WTC11 (cell line): ENCODE data around the gene SLC25A23. TPM values are rescaled to one million over a fixed set of nuclear protein-coding genes. Genes with fewer than 3 reads are reported as not detected.
A peak's percentile ranks its signal among the peaks of the same experiment; 100 is the strongest.

Experiments used
- ATAC-seq: fragments of 200-7000 bp; cut with Tn5 transposase; 2 replicates; pipeline ENCODE4 v1.10.0; 2021; ENCODE audit warnings: mild to moderate bottlenecking, moderate library complexity
- CTCF ChIA-PET: fragments of 300-600 bp; sonication (Branson Sonifier 250); formaldehyde crosslinking; loops from one replicate; lab custom pipeline; 2021; ENCODE audit warnings: antibody characterized with exemption; lab: Charles Lee
- POLR2A ChIA-PET: fragments of 350-600 bp; sonication (Branson Sonifier 250); formaldehyde crosslinking; loops from one replicate; lab custom pipeline; 2021; ENCODE audit warnings: antibody characterized with exemption; lab: Charles Lee
- DNase-seq: peaks from one replicate; pipeline ENCODE4 v3.0.0; 2021; ENCODE audit warnings: low spot score
- H3K27ac Mint-ChIP-seq: 2 replicates; pipeline ENCODE4 v1.8.0; 2021; ENCODE audit warnings: mixed read lengths
- H3K27me3 Mint-ChIP-seq: 2 replicates; pipeline ENCODE4 v1.8.0; 2021; ENCODE audit warnings: low read depth, mild to moderate bottlenecking, moderate library complexity, mixed read lengths
- H3K36me3 Mint-ChIP-seq: 2 replicates; pipeline ENCODE4 v1.8.0; 2021; ENCODE audit warnings: mixed read lengths
- H3K4me1 Mint-ChIP-seq: 2 replicates; pipeline ENCODE4 v1.8.0; 2022; ENCODE audit warnings: mixed read lengths
- H3K4me3 Mint-ChIP-seq: 2 replicates; pipeline ENCODE4 v1.8.0; 2021; ENCODE audit warnings: mild to moderate bottlenecking, moderate library complexity, mixed read lengths
- H3K9me3 Mint-ChIP-seq: 2 replicates; pipeline ENCODE4 v1.8.0; 2021; ENCODE audit warnings: mixed read lengths
- ATF1 ChIP-seq: sonication (generic); formaldehyde crosslinking; IDR thresholded peaks from 2 replicates; pipeline ENCODE4 v1.8.1; 2023; ENCODE audit warnings: mild to moderate bottlenecking, moderate library complexity, missing genetic modification reagents
- CREM ChIP-seq: sonication (generic); formaldehyde crosslinking; IDR thresholded peaks from 2 replicates; pipeline ENCODE4 v1.8.1; 2022; ENCODE audit warnings: mild to moderate bottlenecking, missing genetic modification reagents, moderate library complexity
- ELF4 ChIP-seq: sonication (generic); formaldehyde crosslinking; IDR thresholded peaks from 2 replicates; pipeline ENCODE4 v1.8.1; 2022; ENCODE audit warnings: low read depth, mild to moderate bottlenecking, moderate library complexity, missing genetic modification reagents
- EMX1 ChIP-seq: fragments of 250-450 bp; sonication (Bioruptor Pico); IDR thresholded peaks from 2 replicates; pipeline ENCODE4 v1.8.0; 2021; ENCODE audit warnings: mild to moderate bottlenecking
- FOXJ3 ChIP-seq: sonication (generic); formaldehyde crosslinking; IDR thresholded peaks from 2 replicates; pipeline ENCODE4 v1.9.0; 2021; ENCODE audit warnings: missing genetic modification reagents, mild to moderate bottlenecking, borderline replicate concordance
- JUN ChIP-seq: sonication (generic); formaldehyde crosslinking; IDR thresholded peaks from 2 replicates; pipeline ENCODE4 v1.8.0; 2023; ENCODE audit warnings: mild to moderate bottlenecking, missing genetic modification reagents
- KAT7 ChIP-seq: sonication (generic); formaldehyde crosslinking; IDR thresholded peaks from 2 replicates; pipeline ENCODE4 v1.8.1; 2023; ENCODE audit warnings: missing genetic modification reagents, mild to moderate bottlenecking, borderline replicate concordance
- MYBL2 ChIP-seq: sonication (generic); formaldehyde crosslinking; IDR thresholded peaks from 2 replicates; pipeline ENCODE4 v1.8.1; 2023; ENCODE audit warnings: mild to moderate bottlenecking, moderate library complexity, missing genetic modification reagents
- NFYB ChIP-seq: sonication (generic); formaldehyde crosslinking; conservative IDR thresholded peaks from 2 replicates; pipeline ENCODE4 v1.8.0; 2022; ENCODE audit warnings: low read depth, missing genetic modification reagents
- NR1H2 ChIP-seq: sonication (generic); formaldehyde crosslinking; IDR thresholded peaks from 2 replicates; pipeline ENCODE4 v1.9.0; 2021; ENCODE audit warnings: mild to moderate bottlenecking, moderate library complexity, missing genetic modification reagents
- NR2C2 ChIP-seq: sonication (generic); formaldehyde crosslinking; IDR thresholded peaks from 2 replicates; pipeline ENCODE4 v1.8.0; 2022; ENCODE audit warnings: mild to moderate bottlenecking, missing genetic modification reagents
- PRRX2 ChIP-seq: fragments of 250-450 bp; sonication (Bioruptor Pico); IDR thresholded peaks from 2 replicates; pipeline ENCODE4 v1.8.0; 2021; ENCODE audit warnings: mild to moderate bottlenecking
- RELA ChIP-seq: sonication (generic); formaldehyde crosslinking; IDR thresholded peaks from 2 replicates; pipeline ENCODE4 v1.8.1; 2022; ENCODE audit warnings: missing genetic modification reagents, mild to moderate bottlenecking, borderline replicate concordance
- RORB ChIP-seq: fragments of 250-450 bp; sonication (Bioruptor Pico); IDR thresholded peaks from 2 replicates; pipeline ENCODE4 v1.9.0; 2021; ENCODE audit warnings: mild to moderate bottlenecking
- SMAD4 ChIP-seq: sonication (generic); formaldehyde crosslinking; IDR thresholded peaks from 2 replicates; pipeline ENCODE4 v1.8.0; 2022; ENCODE audit warnings: mild to moderate bottlenecking, missing genetic modification reagents
- ZNF219 ChIP-seq: sonication (generic); formaldehyde crosslinking; IDR thresholded peaks from 2 replicates; pipeline ENCODE4 v1.8.0; 2023; ENCODE audit warnings: missing genetic modification reagents, mild to moderate bottlenecking, borderline replicate concordance
- ZNF263 ChIP-seq: sonication (generic); formaldehyde crosslinking; IDR thresholded peaks from 2 replicates; pipeline ENCODE4 v1.8.1; 2022; ENCODE audit warnings: low read depth, mild to moderate bottlenecking, moderate library complexity, missing genetic modification reagents
- ZNF396 ChIP-seq: fragments of 250-450 bp; sonication (Bioruptor Pico); IDR thresholded peaks from 2 replicates; pipeline ENCODE4 v1.8.0; 2021; ENCODE audit warnings: mild to moderate bottlenecking, moderate library complexity, borderline replicate concordance
- total RNA-seq: library from RNA; stranded (reverse); gene quantifications from 3 replicates; pipeline ENCODE4 v1.2.3, GENCODE V29; 2021
- TF ChIP-seq, protein P1 (sequence below): sonication (generic); formaldehyde crosslinking; conservative IDR thresholded peaks from 2 replicates; pipeline ENCODE4 v1.8.1; 2022; ENCODE audit warnings: mild to moderate bottlenecking, missing genetic modification reagents
- TF ChIP-seq, protein P2 (sequence below): fragments of 250-450 bp; sonication (Bioruptor Pico); IDR thresholded peaks from 2 replicates; pipeline ENCODE4 v1.8.0; 2021; ENCODE audit warnings: mild to moderate bottlenecking
- TF ChIP-seq, protein P3 (sequence below): sonication (generic); formaldehyde crosslinking; IDR thresholded peaks from 2 replicates; pipeline ENCODE4 v1.8.1; 2022; ENCODE audit warnings: mild to moderate bottlenecking, missing genetic modification reagents, moderate library complexity, borderline replicate concordance
- TF ChIP-seq, protein P4 (sequence below): sonication (generic); formaldehyde crosslinking; IDR thresholded peaks from 2 replicates; pipeline ENCODE4 v1.8.1; 2022; ENCODE audit warnings: mild to moderate bottlenecking, moderate library complexity, missing genetic modification reagents
- TF ChIP-seq, protein P5 (sequence below): sonication (generic); formaldehyde crosslinking; IDR thresholded peaks from 2 replicates; pipeline ENCODE4 v1.8.1; 2023; ENCODE audit warnings: mild to moderate bottlenecking, missing genetic modification reagents, borderline replicate concordance
- TF ChIP-seq, protein P6 (sequence below): sonication (generic); formaldehyde crosslinking; IDR thresholded peaks from 2 replicates; pipeline ENCODE4 v1.8.0; 2022; ENCODE audit warnings: missing genetic modification reagents

The SLC25A23 gene
- total RNA-seq, 1 experiment from 2014 or later, result 63.6 TPM

DNA sequence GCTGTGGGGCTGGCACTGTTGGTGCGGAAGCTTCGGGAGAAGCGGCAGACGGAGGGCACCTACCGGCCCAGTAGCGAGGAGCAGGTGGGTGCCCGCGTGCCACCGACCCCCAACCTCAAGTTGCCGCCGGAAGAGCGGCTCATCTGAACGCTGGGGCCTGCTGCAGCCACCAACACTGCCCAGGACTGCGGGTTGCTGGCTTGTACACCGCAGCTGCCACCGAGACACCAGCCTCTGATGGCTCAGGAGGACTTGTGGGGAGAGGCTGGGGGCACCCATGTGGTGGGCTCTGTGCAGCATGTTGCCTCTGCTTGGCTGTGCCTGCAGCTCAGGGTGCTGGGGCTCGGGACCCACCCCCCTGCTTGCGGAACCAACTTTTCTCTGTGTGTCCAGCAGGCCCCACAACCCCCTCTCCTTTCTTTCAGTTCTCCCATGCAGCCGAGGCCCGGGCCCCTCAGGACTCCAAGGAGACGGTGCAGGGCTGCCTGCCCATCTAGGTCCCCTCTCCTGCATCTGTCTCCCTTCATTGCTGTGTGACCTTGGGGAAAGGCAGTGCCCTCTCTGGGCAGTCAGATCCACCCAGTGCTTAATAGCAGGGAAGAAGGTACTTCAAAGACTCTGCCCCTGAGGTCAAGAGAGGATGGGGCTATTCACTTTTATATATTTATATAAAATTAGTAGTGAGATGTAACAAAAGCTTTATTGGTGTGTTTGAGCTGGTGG is 7.1 kb upstream of the SLC25A23 start (continued):
- TF ChIP-seq MYBL2 (CRISPR knock-in tag) (no peak), ELF4 (CRISPR knock-in tag) (no peak)

DNA sequence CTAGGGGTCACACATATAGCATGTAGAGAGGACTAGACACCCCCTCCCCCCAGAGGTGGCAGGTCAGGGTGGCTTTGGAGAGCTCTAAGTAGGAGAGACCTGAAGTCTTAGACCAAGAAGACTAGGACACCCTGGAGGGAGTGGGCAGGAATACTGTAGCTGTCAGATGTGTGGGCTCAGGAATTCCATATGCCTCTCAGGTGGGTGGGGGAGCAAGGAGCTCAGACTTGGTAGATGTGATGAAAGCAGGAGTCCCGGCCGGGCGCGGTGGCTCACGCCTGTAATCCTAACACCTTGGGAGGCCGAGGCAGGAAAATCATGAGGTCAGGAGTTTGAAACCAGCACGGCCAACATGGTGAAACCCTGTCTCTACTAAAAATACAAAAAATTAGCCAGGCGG is 6.1 kb upstream of the SLC25A23 start:
- peak overlapping the region; percentile 81 for H3K4me3 Mint-ChIP-seq
- peaks cover 3% of the 10 kb centered on the region; the same call in 1 of the 2 replicates for H3K36me3 Mint-ChIP-seq
- H3K9me3 Mint-ChIP-seq, result no peaks in the 10 kb centered on the region
- peaks cover 13% of the 10 kb centered on the region for H3K27me3 Mint-ChIP-seq
- TF ChIP-seq, protein P1, sequence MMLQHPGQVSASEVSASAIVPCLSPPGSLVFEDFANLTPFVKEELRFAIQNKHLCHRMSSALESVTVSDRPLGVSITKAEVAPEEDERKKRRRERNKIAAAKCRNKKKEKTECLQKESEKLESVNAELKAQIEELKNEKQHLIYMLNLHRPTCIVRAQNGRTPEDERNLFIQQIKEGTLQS (CRISPR knock-in tag), result no peak
- no peak for TF ChIP-seq PRRX2
- TF ChIP-seq, protein P2, sequence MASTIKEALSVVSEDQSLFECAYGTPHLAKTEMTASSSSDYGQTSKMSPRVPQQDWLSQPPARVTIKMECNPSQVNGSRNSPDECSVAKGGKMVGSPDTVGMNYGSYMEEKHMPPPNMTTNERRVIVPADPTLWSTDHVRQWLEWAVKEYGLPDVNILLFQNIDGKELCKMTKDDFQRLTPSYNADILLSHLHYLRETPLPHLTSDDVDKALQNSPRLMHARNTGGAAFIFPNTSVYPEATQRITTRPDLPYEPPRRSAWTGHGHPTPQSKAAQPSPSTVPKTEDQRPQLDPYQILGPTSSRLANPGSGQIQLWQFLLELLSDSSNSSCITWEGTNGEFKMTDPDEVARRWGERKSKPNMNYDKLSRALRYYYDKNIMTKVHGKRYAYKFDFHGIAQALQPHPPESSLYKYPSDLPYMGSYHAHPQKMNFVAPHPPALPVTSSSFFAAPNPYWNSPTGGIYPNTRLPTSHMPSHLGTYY (CRISPR knock-in tag), result no peak
- TF ChIP-seq, protein P3, sequence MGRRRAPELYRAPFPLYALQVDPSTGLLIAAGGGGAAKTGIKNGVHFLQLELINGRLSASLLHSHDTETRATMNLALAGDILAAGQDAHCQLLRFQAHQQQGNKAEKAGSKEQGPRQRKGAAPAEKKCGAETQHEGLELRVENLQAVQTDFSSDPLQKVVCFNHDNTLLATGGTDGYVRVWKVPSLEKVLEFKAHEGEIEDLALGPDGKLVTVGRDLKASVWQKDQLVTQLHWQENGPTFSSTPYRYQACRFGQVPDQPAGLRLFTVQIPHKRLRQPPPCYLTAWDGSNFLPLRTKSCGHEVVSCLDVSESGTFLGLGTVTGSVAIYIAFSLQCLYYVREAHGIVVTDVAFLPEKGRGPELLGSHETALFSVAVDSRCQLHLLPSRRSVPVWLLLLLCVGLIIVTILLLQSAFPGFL (CRISPR knock-in tag), result no peak
- TF ChIP-seq ATF1 (CRISPR knock-in tag), result no peak
- TF ChIP-seq JUN (CRISPR knock-in tag), result no peak
- no peak for TF ChIP-seq SMAD4 (CRISPR knock-in tag)
- TF ChIP-seq ZNF263 (CRISPR knock-in tag), result no peak
- TF ChIP-seq, protein P4, sequence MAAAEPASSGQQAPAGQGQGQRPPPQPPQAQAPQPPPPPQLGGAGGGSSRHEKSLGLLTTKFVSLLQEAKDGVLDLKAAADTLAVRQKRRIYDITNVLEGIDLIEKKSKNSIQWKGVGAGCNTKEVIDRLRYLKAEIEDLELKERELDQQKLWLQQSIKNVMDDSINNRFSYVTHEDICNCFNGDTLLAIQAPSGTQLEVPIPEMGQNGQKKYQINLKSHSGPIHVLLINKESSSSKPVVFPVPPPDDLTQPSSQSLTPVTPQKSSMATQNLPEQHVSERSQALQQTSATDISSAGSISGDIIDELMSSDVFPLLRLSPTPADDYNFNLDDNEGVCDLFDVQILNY, result no peak
- TF ChIP-seq NR1H2, result no peak
- TF ChIP-seq ZNF219, result no peak
- TF ChIP-seq NR2C2 (CRISPR knock-in tag), result no peak
- TF ChIP-seq KAT7 (CRISPR knock-in tag), result no peak
- TF ChIP-seq NFYB (CRISPR knock-in tag), result no peak
- no peak for TF ChIP-seq ZNF396 (CRISPR knock-in tag)
- no peak for TF ChIP-seq RORB (CRISPR knock-in tag)
- TF ChIP-seq RELA, result no peak
- no peak for TF ChIP-seq FOXJ3
- TF ChIP-seq EMX1 (CRISPR knock-in tag), result no peak
- CTCF ChIA-PET, result no interaction called here
- POLR2A ChIA-PET, result no interaction called here
- DNase-seq, result no peak
- ATAC-seq, result no peak
- H3K27ac Mint-ChIP-seq, result no peak overlapping the region
- peaks cover 15% of the 10 kb centered on the region for H3K4me1 Mint-ChIP-seq

DNA sequence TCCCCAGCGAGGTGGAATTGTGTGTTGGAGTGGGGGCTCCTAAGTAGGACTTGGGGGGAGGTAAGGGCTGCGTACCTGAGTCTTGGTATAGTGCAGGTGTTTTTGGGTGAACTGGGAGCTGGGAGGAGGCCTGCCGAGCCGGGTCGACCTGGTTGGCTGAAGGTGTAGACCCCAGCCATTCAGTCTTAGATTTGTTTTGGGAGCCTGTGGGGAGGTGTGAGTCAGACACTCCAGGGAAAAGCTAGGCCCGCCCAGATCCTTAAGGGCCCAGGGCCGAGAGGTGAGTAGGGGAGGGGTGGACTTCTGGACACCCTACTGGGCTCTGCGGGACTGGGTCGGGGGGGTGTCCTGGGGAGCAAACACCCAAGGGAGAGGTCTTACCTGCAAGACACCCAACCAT is 5.4 kb upstream of the SLC25A23 start:
- ATAC-seq, result no peak
- ChIA-PET CTCF (interaction anchor here (0.7 kb wide), 1 partner anchor 87 kb away, joined by 3 read pairs; no protein-coding TSS in a partner anchor), POLR2A (interaction anchor here (1.9 kb wide), 1 partner anchor 11 kb away, joined by 9 read pairs; no protein-coding TSS in a partner anchor)
- H3K4me3 Mint-ChIP-seq, result peak overlapping the region; percentile 81
- H3K36me3 Mint-ChIP-seq, result peaks cover 3% of the 10 kb centered on the region; the same call in 1 of the 2 replicates
- peaks cover 13% of the 10 kb centered on the region for H3K27me3 Mint-ChIP-seq
- peak overlapping the region; percentile 24; the same call in 1 of the 2 replicates for H3K27ac Mint-ChIP-seq
- peaks cover 14% of the 10 kb centered on the region for H3K4me1 Mint-ChIP-seq
- DNase-seq, result no peak
- H3K9me3 Mint-ChIP-seq, result no peaks in the 10 kb centered on the region
- TF ChIP-seq ATF1 (CRISPR knock-in tag), result no peak
- no peak for TF ChIP-seq CREM (CRISPR knock-in tag)
- TF ChIP-seq, protein P5, sequence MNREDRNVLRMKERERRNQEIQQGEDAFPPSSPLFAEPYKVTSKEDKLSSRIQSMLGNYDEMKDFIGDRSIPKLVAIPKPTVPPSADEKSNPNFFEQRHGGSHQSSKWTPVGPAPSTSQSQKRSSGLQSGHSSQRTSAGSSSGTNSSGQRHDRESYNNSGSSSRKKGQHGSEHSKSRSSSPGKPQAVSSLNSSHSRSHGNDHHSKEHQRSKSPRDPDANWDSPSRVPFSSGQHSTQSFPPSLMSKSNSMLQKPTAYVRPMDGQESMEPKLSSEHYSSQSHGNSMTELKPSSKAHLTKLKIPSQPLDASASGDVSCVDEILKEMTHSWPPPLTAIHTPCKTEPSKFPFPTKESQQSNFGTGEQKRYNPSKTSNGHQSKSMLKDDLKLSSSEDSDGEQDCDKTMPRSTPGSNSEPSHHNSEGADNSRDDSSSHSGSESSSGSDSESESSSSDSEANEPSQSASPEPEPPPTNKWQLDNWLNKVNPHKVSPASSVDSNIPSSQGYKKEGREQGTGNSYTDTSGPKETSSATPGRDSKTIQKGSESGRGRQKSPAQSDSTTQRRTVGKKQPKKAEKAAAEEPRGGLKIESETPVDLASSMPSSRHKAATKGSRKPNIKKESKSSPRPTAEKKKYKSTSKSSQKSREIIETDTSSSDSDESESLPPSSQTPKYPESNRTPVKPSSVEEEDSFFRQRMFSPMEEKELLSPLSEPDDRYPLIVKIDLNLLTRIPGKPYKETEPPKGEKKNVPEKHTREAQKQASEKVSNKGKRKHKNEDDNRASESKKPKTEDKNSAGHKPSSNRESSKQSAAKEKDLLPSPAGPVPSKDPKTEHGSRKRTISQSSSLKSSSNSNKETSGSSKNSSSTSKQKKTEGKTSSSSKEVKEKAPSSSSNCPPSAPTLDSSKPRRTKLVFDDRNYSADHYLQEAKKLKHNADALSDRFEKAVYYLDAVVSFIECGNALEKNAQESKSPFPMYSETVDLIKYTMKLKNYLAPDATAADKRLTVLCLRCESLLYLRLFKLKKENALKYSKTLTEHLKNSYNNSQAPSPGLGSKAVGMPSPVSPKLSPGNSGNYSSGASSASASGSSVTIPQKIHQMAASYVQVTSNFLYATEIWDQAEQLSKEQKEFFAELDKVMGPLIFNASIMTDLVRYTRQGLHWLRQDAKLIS (CRISPR knock-in tag), result no peak
- TF ChIP-seq, protein P6, sequence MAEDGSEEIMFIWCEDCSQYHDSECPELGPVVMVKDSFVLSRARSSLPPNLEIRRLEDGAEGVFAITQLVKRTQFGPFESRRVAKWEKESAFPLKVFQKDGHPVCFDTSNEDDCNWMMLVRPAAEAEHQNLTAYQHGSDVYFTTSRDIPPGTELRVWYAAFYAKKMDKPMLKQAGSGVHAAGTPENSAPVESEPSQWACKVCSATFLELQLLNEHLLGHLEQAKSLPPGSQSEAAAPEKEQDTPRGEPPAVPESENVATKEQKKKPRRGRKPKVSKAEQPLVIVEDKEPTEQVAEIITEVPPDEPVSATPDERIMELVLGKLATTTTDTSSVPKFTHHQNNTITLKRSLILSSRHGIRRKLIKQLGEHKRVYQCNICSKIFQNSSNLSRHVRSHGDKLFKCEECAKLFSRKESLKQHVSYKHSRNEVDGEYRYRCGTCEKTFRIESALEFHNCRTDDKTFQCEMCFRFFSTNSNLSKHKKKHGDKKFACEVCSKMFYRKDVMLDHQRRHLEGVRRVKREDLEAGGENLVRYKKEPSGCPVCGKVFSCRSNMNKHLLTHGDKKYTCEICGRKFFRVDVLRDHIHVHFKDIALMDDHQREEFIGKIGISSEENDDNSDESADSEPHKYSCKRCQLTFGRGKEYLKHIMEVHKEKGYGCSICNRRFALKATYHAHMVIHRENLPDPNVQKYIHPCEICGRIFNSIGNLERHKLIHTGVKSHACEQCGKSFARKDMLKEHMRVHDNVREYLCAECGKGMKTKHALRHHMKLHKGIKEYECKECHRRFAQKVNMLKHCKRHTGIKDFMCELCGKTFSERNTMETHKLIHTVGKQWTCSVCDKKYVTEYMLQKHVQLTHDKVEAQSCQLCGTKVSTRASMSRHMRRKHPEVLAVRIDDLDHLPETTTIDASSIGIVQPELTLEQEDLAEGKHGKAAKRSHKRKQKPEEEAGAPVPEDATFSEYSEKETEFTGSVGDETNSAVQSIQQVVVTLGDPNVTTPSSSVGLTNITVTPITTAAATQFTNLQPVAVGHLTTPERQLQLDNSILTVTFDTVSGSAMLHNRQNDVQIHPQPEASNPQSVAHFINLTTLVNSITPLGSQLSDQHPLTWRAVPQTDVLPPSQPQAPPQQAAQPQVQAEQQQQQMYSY, result no peak
